ENCODE data around the gene MYL5.
"Not testable (repeated sequence)": the region's sequence is repeated elsewhere in the genome, so short reads cannot be mapped to it uniquely, and the experiment has no call there.

The MYL5 gene

DNA sequence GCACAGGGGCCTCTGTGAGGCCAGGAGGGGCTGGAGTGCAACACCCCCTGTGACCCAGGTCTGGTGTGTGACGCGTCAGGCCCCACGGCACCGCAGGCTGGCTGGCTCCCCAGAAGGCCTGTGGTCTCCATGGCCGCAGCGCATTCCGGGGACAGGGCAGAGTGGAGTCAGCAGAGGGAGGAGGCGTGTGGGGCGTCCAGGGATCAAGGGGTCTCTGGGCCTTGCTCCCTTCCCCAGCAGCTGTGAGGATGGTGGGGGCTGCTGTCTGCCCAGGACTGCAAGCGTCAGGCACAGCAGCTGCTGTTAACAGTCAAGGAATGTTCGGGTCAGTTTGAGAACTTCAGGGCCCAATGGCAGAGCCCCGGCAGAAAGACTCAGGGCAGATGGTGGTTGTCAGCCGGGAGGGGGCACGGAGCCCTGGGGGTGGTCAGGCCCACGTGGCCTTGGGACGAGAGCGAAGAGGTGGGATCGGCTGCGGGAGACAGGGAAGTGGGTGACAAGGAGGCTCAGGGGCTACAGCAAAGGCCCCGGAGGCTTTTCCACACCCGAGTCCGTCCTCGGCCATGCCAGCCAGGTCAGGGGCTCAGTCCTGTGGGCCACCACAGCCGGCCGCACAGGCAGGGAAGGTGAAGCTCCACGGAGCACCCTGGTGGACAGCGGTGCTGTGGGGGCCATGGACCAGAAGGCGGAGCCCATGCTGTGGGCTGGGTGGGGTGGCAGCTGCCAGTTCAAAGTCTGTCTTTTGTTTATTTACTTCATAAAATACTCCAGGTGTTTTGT is 49.6 kb downstream of the MYL5 start:
- DNase-seq (ENCODE audit: low read depth in 1 of 2, low spot score in 1 of 2) = no peak

GRCh38 chr4:725391-726234 is 51.3 kb downstream of the MYL5 start:
- no peak for DNase-seq (ENCODE audit: low read depth in 1 of 2, low spot score in 1 of 2)

DNA sequence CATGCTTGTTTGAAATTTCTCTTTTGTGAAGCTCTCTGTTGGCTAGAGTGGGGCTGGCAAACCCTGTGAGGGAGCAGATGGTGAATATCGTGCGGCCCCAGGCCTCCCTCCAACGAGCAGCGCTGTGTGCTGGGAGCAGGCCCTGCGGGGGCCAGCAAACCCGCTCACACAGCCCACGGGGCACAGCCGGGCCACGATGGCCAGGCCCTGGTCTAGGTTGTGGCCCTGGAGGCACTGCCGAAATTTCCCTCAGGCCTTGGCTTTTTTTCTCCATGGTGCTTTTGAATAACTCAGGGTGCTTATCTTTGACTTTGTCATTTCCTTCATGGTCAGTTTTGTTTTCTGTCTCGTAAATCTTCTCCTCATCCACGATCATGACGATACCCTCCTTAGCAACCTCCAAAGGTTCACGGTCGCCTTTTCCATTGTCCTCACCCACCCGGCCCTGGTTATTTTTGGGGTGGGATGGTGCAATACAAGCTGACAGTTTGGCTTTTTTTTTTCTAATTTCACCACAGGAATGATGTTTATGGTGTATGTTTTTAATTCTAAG is 52.0 kb downstream of the MYL5 start:
- no peak for DNase-seq (ENCODE audit: low read depth in 1 of 2, low spot score in 1 of 2)

GRCh38 chr4:726838-727237 is 52.5 kb downstream of the MYL5 start:
- DNase-seq (ENCODE audit: low read depth in 1 of 2, low spot score in 1 of 2) = no peak

DNA sequence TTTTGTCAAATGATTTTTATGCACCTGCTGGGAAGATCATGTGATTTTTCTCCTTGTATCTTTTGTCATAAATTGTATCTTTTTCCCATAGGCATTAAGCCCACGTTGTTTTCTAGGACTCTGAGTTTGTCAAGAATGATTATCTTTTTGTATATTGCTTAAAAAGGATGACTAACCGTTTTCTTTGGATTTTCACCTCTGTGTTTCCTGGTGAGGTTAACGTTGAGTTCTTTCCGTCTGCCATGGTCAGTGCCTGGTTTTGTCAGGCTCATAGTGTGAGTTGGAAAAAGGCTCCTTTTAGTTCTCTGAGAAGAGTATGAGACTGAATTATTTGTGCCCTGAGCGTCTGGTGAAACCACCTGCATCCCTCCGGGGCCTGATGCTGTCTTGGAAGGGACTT is 53.2 kb downstream of the MYL5 start:
- no peak for DNase-seq (ENCODE audit: low read depth in 1 of 2, low spot score in 1 of 2)

DNA sequence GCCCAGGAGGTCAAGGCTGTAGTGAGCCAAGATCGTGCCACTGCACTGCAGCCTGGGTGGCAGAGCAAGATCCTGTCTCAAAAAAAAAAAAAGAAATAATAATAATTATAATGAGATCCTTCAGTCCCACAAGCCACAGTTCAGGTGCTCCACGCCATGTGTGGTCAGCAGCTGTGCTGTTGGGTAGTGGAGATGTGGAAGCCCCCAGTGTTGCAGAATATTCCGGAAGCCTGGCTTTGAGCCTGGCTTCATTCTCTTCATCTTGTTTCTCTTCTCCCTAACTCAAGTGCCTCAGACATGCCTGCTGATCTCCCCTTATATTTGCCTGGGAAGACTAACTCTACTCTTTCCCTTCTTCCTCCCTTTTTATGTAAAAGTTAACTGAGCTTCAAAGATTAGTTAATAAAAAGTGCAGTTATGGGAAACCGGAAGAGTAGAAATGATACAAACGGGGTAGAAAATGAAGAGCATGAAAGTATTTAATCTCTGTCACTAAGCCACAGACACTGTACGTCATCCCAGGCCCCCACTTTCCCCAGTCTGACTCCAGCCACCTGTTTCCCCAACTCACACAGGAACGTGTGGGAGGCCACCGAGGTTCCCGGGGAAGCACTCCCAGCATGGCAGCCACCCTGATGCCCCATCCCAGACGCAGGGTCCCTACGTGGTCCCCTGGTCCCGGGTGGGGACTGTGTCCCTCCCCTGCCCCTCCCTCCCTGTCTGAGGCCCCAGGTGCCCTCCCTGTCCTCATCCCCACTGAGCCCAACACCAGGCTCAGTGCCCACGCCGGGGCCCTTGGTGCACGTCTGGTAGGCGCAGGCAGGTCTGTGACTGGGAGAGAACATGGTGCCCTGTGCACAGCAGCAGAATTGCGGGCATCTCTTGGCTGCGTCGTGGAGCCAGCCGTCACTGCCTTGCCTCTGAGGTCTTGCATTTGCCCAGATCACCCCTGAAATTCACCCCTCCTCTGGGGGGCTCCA is 55.3 kb downstream of the MYL5 start:
- no peak for DNase-seq (ENCODE audit: low read depth in 1 of 2, low spot score in 1 of 2)

GRCh38 chr4:730511-730910 is 56.2 kb downstream of the MYL5 start:
- no peak for DNase-seq (ENCODE audit: low read depth in 1 of 2, low spot score in 1 of 2)

DNA sequence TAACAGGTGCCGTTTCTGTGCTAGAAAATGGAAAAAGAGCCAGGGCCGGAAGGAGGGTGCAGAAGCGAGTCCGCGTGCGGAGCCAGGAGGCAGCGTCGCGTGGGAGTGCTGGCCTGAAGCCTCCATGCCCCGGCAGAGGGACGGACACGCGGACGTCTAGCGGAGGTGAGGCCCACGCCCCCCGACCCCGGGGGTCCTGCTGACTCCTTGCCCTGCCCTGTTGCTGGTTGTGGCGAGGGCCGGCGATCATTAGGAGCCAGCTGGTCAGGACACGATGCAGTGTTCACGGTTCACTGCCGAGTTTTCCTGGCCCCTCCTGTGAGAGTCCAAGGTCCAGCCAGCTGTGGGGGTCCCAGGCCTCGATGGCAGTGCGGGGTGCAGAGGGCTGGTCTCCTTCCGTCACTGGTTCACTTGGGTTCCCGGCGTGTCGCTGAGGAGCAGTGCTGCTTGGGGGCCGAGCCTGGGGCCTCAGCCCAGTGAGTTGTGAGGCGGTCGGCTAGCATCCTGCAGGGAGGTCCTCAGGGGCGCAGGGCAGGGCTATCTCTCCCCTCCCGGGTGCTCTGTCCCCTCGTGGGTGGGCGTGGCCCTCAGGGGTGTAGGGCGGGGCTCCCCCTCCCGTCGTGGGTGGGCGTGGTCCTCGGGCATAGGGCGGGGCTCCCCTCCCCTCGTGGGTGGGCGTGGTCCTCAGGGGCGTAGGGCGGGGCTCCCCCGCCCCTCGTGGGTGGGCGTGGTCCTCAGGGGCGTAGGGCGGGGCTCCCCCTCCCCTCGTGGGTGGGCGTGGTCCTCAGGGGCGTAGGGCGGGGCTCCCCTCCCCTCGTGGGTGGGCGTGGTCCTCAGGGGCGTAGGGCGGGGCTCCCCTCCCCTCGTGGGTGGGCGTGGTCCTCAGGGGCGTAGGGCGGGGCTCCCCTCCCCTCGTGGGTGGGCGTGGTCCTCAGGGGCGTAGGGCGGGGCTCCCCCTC is 56.9 kb downstream of the MYL5 start:
- not testable (repeated sequence) for DNase-seq (ENCODE audit: low read depth in 1 of 2, low spot score in 1 of 2)
